CD4-positive, alpha-beta T cell treated with Interleukin-4 for 4 hours (primary cell): Measurements from ENCODE around the gene PKIB.
"Not testable (repeated sequence)": the region's sequence is repeated elsewhere in the genome, so short reads cannot be mapped to it uniquely, and the experiment has no call there.

Source experiments
- DNase-seq: peaks from one replicate; pipeline ENCODE4 v3.0.0-alpha.2; 2020

The PKIB gene

GRCh38 chr6:122712448-122713137, 102.4 kb downstream of the PKIB start:
- DNase-seq: no peak

- DNase-seq: peak; percentile 3
These were observed 102.9 kb downstream of the PKIB start for GRCh38 chr6:122713138-122713537.

- DNase-seq: no peak
These were observed 103.9 kb downstream of the PKIB start for GRCh38 chr6:122714059-122714458.

- no peak for DNase-seq
These were observed 105.5 kb downstream of the PKIB start for GRCh38 chr6:122715725-122716124.

GRCh38 chr6:122717350-122717749, 107.1 kb downstream of the PKIB start:
- no peak for DNase-seq

GRCh38 chr6:122718616-122719015, 108.4 kb downstream of the PKIB start:
- no peak for DNase-seq

- no peak for DNase-seq
These were observed 109.0 kb downstream of the PKIB start for GRCh38 chr6:122719176-122719575.

- no peak for DNase-seq
These were observed 112.5 kb downstream of the PKIB start for GRCh38 chr6:122722746-122723145.

GRCh38 chr6:122726649-122727048, 116.4 kb downstream of the PKIB start:
- DNase-seq: no peak

GRCh38 chr6:122727244-122727643, 117.0 kb downstream of the PKIB start:
- no peak for DNase-seq

GRCh38 chr6:122730334-122730733, 120.1 kb downstream of the PKIB start:
- no peak for DNase-seq

GRCh38 chr6:122730775-122731386, 120.7 kb downstream of the PKIB start:
- peak; percentile 23 for DNase-seq

- no peak for DNase-seq
These were observed 123.1 kb downstream of the PKIB start for GRCh38 chr6:122733259-122733658.

GRCh38 chr6:122734529-122735395, 124.6 kb downstream of the PKIB start:
- DNase-seq: no peak

- no peak for DNase-seq
These were observed 125.4 kb downstream of the PKIB start for GRCh38 chr6:122735582-122735981.

GRCh38 chr6:122736163-122736562, 126.0 kb downstream of the PKIB start:
- DNase-seq: no peak

- no peak for DNase-seq
These were observed 126.4 kb downstream of the PKIB start for GRCh38 chr6:122736616-122737015.

- no peak for DNase-seq
These were observed 129.9 kb downstream of the PKIB start for GRCh38 chr6:122740091-122740490.

- no peak for DNase-seq
These were observed 130.7 kb downstream of the PKIB start for GRCh38 chr6:122740936-122741335.

GRCh38 chr6:122744247-122744646, 134.0 kb downstream of the PKIB start:
- DNase-seq: not testable (repeated sequence)

- DNase-seq: not testable (repeated sequence)
These were observed 134.7 kb downstream of the PKIB start for GRCh38 chr6:122744856-122745255.

GRCh38 chr6:122746688-122747087, 136.5 kb downstream of the PKIB start:
- DNase-seq: no peak

- DNase-seq: peak; percentile 2
These were observed 137.4 kb downstream of the PKIB start for GRCh38 chr6:122747573-122747972.

GRCh38 chr6:122748945-122749344, 138.7 kb downstream of the PKIB start:
- not testable (repeated sequence) for DNase-seq
